GM12873 (cell line): ENCODE data around the gene TANK.

Experiments used
- CTCF ChIP-seq: IDR thresholded peaks from 2 replicates; pipeline ENCODE4 v1.5.1; 2012; ENCODE audit warnings: low read depth, mild to moderate bottlenecking, moderate library complexity, low read length, control low read depth; ENCODE audit not compliant: insufficient read depth; ENCODE audit errors: missing control alignments

Gene TANK

GRCh38 chr2:161146209-161146775, 13.9 kb upstream of the TANK start:
- TF ChIP-seq CTCF = no peak

- TF ChIP-seq CTCF = no peak
These were observed 13.2 kb upstream of the TANK start for GRCh38 chr2:161146996-161147395.

- no peak for TF ChIP-seq CTCF
These were observed 12.4 kb upstream of the TANK start for GRCh38 chr2:161147856-161148255.

GRCh38 chr2:161150704-161151103, 9.5 kb upstream of the TANK start:
- TF ChIP-seq CTCF = no peak

- TF ChIP-seq CTCF = no peak
These were observed 7.9 kb upstream of the TANK start for GRCh38 chr2:161152302-161152701.

- TF ChIP-seq CTCF = no peak
These were observed 1.3 kb upstream of the TANK start for GRCh38 chr2:161158882-161159281.

GRCh38 chr2:161159456-161160225, 587 bp upstream of the TANK start:
- TF ChIP-seq CTCF = no peak
